ENCODE measurements around the gene FABP1.

The FABP1 gene

DNA sequence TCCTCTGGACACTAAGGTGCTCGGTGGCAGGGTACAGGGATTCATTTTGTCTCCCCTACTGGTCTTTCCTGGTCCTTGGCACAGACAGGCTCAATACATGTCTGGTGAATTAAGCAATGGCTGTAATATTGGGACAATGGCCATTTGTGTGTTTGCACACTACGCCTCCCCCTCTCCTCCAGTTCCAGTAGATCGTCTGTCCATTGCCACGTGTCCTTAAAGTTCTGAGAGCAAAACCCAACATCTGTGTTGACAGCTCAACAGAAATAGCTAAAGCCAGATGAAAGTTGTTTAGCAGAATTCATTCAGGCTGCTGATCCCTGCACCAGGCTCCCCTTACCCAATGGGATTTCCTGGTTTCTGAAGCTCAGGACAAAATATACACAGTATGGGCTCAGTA is 9.0 kb upstream of the FABP1 start:
- no peak for DNase-seq

- no peak for DNase-seq
Measured at GRCh38 chr2:88133875-88134274, 6.0 kb upstream of the FABP1 start.

DNA sequence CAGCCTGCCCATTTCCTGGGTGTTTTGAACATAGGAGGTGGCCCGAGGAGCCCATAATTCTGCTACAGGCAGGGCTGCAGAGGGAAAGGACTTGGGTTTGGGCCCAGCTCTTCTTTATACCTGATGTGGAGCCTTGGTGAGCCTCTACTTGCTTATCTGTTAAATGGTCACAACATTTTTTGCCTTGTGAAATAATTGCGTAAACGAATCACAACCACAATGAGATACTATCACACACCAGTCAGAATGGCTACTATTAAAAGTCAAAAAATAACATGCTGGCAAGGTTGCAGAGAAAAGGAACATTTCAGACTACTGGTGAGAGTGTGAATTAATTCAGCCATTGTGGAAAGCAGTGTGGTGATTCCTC is 4.1 kb upstream of the FABP1 start:
- DNase-seq = no peak

DNA sequence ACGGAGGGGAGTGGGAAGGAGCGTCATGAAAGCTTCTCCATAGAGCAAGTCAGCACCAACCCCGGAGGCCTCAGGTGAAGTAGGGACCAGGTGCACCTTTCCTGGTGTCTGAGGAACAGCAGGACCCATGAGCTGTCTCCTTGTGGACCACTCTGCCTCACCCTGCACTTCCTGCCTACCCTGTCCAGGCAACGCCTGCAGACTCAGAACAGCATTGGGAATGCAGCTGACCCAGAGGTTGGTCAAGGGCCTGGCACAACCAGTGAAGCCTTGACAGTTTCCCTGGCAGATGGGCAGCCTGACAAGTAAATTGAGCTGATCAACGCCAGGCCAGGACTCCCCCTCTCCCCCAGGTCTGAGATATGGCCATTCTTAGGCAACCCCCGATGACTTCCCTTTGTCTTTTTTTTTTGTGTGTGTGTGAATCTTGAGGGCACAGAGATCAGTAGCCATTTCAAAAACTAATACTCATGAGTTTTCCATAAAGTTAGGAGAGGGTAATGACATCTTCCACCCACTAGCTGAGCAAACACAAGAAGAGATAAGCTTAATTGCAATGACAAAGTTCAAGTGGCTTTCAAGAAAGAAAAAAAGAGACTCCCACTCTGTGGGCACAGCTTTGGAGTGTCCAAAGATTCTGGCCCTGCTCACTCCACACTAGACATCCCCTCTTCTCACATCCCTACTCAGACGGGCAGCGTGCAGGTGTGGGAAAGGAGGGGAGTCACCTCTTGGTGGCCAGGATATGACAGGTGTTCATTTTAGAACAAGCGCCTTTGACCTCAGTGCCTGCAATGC is 3.5 kb upstream of the FABP1 start:
- DNase-seq = no peak

GRCh38 chr2:88129313-88129959 is 1.6 kb upstream of the FABP1 start:
- no peak for DNase-seq

DNA sequence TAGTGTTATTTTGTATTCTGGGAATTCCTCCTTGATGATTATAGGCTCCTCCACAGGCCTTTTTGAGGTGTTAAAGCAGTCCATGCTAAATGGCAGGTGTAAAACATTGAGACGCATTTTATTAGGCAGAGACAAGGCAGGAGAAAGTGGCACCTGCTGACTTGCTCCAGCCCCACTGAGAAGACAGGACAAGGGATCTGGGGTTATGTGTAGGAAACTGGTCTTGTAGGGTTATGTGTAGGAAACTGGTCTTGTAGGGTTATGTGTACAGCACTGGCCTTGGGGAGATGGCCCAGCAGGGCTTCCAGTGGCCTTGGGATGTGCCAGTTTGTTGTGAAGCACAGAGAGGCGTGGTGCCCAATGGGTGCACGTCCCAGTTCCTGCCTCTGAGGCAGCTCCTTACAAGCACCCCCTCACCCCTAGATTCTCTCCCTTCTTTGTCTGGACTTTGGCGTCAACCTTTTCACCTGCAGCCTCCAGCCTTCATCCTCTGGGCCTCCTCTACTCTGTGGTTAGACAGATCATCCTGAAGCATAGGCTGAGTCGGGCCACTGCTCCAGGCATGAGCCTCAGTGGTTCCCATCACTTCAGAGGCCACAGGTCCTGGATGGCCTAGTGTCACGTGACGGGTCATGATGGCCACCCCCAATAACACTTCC is 921 bp upstream of the FABP1 start:
- DNase-seq = no peak

GRCh38 chr2:88127638-88127887 is 299 bp downstream of the FABP1 start:
- DNase-seq = no peak

DNA sequence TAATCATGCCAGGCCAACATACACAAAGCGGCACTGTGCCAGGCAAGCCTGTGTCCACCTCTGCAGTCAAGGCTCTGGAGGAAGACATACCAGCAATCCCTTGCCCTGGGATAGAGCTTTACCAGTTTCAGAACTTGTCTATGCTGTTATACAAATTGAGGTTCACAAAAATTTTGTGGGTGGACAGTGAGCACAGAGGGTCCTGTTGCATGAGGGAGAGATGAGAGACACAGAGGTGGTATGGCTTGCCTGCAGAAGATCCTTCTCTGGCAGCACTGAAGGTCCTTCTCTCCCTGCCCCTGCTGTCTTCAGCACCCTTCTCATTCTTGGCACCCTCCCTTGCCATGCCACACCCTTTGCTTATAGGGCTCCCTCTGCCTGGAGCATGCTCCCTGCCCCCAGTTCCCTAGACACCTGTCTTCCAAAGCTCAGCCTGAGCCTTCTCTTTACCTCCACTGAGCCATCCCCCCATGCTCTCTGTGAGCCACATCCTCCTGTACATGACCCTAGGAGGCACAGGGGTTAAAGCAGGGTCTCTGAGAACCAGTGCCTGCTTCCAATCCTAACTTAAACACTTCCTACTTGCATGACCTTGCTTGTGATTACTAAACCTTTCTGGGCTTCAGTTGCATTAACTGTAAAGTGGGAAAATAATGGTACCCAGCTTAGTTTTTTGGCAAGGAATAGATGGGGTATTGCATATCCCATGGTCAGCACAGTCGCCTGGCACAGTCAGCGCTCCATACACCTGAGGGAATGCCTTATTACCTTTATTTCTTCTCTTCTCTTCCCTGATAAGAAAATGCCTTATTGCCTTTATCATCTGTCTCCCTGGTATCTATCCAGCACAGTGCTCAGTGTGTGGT is 857 bp downstream of the FABP1 start:
- DNase-seq = no peak

DNA sequence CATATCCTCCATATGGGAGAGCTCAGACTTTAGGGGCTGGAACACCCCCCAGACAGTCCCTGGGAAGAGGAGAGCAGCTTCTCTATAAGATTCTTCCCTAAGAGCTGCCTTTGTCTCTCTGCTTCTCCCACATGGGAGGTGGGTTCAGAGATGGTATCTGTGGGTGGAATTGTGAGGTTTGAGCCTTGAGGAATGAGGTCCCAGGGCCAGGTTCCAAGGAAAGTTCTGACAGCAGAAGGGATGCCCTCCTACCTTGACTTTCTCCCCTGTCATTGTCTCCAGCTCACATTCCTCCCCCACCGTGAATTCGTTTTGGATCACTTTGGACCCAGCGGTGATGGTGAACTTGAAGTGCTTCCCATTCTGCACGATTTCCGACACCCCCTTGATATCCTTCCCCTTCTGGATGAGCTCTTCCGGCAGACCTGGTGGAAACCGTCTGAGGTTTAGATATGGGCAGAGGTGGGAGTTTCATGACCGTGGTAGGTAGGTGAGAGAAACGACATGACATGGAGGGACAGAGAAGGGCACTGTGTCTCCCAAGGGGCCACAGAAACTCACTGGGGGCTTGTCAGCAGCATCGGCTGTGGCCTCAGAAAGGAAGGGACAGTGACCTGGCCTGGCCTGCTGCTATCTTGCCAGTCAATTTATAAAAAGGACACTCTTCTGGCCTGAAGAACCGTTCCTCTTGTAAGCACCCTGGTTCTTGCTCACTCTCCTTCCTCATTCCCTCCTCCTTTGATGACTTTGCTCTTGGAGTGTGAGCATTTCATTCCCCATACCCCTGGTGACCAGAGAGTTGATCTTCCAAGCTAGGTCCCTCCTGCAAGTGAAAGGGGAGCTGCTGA is 1.7 kb downstream of the FABP1 start:
- DNase-seq = no peak

DNA sequence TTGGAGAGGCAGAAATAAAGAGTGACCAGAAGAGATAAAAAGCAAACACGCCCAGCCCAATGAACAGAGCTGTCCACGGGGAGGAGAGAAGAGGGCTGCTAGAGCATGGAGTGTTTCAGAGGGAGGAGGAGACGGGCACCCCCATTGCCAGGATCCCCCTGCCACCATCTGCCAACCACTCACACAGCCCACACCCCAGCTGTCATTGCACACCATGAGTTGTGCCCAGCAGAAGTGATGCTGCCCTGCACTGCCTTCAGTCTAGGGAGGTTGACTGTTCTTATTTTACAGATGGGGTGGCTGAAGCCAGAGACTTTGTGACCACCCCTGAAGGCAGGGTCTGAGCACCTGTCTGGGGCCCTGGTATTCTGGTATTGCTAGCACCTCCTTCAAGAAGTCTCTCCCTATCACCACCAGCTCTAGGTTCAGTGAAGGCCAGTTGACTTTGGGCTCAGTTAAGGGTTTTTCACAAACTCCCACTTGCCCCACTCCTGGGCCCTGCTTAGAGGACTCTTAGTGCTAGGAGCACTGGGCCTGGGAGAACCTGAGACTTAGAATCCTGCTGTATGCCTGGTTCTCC is 2.4 kb downstream of the FABP1 start:
- no peak for DNase-seq

GRCh38 chr2:88123975-88124917 is 3.6 kb downstream of the FABP1 start:
- DNase-seq = no peak

- no peak for DNase-seq
Measured at GRCh38 chr2:88123164-88123974, 4.5 kb downstream of the FABP1 start.

DNA sequence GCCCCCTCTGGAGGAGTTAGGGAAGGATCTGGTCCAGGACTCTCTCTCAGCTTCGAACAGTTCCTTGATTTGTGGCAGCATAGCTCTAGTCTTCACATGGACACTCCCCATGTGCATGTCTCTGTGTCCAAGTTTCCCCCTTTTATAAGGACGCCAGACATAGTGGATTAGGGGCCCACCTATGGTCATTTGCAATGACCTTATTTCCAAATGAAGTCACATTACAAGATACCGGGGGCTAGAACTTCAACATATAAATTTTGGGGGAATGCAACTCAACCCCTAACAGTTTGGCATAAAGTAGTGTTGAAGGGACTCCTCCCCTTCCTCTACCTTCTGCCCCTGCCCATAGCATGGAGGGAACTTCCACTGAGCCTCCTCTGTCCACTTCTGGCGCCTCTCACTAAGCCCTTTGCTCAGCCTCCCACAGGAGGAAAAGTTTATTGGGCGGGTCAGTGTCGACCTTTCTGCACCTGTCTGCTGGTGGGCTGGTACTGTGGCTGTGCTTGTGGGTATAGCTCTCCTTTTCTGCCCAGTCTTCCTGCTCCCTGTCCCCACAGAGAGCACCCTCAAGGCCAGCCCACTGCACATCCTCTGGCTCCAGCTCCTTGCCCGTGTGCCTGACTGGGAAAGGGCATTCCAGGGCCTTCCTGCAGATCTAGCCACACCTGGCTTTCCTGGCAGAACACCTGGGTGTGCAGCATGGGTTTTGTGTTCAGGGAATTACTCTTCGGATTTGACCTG is 5.5 kb downstream of the FABP1 start:
- DNase-seq = no peak

DNA sequence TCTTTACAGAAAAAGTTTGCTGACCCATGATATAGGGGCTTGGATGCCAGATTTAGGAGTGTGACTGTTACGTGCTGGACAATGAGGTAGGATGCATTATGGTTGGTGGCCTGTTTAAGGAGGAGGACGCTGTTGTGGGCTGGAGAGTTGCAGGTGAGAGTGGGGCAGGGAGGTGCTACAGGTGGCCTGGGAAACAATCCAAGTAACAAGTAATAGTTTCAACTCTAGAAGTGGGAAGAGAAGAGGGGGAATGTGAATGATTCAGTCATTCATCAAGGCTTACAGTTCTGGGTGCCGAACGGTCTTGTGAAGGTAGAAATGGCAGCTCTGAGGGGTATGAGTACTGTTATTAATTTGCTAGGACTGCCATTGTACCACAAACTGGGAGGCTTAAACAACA is 6.2 kb downstream of the FABP1 start:
- DNase-seq = no peak

DNA sequence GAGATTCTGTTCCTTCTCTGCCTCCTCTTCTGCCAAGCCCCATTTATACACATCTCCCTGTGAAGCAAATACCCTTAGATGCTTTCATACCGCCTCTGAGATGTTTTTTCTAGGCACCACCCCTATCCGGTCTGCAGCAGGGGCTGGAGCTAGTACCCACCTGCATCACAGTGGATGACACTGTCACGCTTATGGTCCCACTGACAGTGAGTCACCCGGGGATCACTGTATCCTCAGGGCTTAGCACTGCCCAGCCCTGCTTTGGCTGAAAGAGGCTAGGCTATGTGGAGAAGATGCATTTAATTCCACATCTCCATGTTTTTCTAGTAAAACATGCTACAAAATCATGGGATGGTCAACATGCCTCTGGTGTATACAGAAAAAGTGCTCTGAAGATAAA is 9.9 kb downstream of the FABP1 start:
- DNase-seq = no peak

DNA sequence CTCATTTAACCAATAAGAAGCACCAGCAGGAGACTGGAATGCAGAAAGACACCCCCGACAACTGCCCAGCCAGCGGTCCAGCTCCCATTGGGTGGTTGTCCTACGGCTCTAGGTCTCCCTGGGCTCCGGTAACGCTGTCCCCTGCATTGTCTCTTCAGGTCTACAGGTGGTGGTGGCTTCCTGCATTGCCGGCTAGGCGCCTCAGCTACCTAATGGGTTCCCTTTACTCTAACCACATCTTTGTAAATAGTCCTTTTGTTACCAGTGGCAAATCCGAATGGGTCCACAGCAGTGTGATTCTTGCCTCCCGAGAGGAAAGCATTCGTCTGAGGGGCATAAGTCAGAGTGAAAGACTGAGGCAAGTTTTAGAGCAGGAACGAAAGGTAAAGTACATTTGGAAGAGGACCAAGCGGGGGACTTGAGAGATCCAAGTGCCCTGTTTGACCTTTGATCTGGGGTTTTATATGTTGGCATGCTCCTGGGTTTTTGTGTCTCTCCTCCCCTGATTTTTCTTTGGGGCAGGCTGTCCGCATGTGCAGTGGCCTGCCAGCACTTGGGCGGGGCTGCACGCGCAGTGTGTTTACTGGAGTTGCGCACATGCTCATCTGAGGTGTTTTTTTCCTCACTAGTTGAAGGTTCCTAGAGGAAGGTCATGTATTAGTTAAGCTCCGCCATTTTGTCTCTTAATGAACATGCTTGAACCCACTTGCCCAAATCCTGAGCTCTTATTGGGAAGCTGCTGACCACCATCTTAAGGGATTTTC is 11.0 kb downstream of the FABP1 start:
- DNase-seq = no peak

- no peak for DNase-seq
Measured at GRCh38 chr2:88115825-88116518, 11.9 kb downstream of the FABP1 start.

DNA sequence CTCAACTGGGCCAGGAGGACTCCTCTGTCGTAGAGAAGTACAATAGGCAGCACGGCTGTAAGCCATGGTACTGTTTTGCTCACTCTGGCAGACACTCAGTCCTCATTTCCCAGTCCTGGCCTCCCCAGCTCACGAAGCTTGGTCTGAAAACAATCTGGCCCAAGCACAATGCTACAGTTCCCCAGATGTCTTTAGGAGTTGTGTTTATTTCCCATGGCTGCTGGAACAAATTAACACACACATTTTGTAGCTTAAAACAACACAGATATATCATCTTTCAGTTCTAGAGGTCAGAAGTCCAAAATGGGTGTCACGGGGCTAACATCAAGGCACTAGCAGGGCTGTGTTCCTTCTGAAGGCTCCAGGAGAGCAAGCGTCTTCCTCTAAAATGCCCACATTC is 13.0 kb downstream of the FABP1 start:
- no peak for DNase-seq

Measured in NCI-H2171 (cell line).